HS-5 (cell line): Measurements from ENCODE around the gene CHAF1A.

ENCODE experiments used
- DNase-seq: peaks from one replicate; pipeline ENCODE4 v3.0.0-alpha.2; 2012; ENCODE audit warnings: low read depth

CHAF1A gene

GRCh38 chr19:4380254-4380727 lies 22.1 kb upstream of the CHAF1A start:
- no peak for DNase-seq

DNA sequence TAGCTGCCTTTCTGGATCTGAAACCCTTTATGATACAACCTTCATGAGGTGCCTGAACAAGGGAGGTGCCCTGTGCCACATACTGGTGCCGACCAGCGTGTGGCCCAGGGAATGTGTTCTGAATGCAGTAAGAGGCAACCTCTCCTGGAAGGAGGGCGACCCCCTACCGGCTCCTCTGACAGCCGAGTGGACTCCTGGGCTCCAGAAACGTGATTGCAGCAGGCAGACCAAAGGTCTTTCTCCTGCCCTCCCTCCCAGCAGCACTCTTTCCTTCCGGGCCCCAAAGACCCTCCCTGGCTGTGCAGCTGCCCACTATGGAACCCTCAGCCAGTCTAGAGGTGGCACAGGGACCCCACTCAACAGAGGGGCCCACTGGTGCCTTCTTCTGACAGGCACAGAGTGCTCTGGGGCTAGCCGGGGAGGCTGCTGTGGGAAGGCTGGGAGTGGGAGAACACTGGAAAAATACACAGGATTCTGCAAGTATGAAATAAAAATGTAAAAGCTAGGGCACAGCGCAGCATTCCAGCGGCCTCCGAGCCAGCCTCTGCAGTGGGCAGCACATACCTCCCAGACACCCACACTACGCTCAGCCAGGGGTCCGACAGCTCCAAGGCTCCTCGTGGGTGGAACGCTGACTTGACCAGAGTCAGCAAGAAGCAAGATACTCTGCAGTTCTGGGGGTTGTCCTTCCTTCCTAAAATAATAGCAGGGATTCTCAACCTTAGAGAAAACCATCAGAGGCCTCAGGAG lies 17.0 kb upstream of the CHAF1A start:
- no peak for DNase-seq

DNA sequence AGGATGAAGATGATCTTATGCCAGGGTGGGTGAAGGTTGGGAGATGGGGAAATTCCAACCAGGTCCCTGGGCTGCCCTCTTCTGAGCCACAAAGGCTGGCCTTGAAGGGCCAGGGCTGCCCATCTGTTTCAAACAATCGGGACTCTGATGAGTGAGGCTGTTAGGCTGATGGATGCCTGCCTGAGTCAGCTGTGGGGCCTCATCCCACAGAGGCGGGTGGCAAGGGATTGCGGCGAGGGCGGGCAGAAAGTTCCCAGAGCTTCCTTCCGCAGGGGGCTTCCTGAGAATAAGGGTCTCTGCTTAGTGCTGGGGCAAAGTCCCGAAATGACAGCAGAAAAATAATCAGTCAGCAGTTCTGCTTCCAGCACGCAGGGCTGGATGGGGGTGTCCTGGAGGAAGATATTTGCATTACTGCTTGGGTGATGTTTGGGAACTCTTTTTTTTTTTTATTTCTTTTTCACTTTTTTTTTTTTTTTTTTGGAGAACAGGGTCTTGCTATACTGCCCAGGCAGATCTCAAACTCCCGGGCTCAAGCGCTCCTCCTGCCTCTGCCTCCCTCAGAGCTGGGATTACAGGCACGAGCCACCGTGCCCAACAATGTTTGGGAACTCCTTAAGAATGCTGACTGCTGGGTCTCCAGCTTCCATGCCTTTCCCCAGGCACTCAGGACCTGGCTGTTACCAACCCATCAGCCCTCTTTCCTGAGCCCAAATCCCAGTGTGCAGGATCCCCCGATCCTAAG lies 16.2 kb upstream of the CHAF1A start:
- no peak for DNase-seq

GRCh38 chr19:4388337-4389063 lies 13.9 kb upstream of the CHAF1A start:
- no peak for DNase-seq

- DNase-seq = no peak
Measured at GRCh38 chr19:4389064-4389375, 13.4 kb upstream of the CHAF1A start.

GRCh38 chr19:4389511-4390016 lies 12.9 kb upstream of the CHAF1A start:
- DNase-seq = no peak

- DNase-seq = no peak
Measured at GRCh38 chr19:4390017-4390566, 12.3 kb upstream of the CHAF1A start.

DNA sequence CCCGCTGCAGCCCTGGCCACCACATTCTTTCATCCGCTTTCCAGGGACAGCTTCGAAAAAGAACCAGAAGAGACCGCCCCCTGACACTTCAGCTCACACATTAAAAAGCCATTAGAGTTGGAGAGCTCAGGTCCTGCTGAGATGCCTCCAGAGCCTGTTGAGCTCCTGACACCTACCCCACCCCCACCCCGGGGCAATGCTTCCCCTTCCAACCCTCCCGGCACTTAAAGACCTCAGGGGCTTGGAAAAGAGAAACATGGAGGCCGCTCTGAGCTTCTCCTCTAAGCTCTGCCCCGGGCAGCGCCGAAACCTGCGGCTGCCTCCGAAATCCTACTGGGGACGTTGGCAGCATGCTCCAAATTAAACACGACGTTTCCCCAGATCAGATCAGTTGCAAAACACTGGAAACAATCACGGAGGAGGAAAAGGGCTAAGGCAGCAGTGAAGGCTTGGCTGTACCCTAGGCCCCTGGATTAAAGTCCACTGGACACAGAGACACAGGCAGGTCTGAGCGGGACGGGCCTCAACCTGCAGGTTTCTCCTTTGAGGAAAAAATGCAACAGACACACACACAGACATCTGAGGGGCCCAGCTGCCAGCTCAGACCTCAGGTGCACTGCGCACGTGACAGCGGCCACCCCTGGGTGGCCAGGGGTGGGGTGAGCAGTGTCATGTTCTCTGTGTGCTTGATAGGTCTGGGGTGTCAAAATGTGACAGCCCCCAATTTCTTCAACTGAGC lies 11.7 kb upstream of the CHAF1A start:
- no peak for DNase-seq

DNA sequence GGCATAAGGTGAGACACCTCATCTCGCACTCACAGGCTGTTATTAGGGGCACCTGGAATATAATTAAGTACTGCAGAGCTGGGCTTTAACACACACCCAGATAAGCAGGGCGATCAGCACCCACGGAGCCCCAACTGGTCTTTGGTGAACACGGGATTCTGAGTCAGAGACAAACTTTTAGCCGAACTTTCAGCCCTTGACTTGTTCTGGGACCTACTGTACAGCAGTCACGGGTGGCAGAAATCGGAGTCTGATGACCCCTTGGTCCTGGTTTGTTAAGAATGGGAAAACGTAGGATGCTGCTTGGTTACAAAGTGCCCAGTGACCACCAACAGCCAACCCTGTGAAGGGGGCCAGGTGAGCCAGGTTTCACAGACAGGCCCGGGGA lies 11.1 kb upstream of the CHAF1A start:
- no peak for DNase-seq

DNA sequence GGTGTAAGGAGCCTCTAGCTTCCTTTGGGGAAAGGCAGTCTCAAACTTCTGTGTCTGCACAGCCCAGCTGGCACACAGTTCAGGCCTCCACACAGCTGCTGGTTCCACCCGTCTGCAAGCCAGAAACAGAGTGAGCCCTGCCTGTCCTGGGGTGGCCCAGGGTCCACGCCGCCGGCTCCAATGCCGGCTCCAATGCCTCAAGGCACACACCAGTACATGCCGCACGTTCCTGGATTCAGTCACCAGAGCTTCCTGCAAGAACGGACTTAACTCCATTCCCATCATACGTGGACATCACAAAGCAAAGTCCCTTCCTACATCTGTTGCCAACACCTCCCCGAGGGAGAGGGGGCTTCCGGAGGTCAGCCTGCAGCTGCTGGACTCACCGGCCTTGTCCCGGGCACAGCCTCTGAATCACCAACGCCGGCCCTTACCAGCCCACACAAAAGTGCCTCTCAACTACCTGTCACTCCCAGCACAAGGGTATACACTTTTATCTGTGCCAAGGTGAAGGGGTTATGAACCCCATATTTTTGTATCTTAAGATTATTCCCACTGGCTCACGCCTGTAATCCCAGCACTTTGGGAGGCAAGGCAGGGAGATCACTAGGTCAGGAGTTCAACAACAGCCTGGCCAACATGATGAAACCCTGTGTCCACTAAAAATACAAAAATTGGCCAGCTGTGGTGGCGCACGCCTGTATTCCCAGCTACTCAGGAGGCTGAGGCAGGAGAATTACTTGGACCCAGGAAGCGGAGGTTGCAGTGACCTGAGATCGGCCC lies 10.5 kb upstream of the CHAF1A start:
- DNase-seq = no peak

DNA sequence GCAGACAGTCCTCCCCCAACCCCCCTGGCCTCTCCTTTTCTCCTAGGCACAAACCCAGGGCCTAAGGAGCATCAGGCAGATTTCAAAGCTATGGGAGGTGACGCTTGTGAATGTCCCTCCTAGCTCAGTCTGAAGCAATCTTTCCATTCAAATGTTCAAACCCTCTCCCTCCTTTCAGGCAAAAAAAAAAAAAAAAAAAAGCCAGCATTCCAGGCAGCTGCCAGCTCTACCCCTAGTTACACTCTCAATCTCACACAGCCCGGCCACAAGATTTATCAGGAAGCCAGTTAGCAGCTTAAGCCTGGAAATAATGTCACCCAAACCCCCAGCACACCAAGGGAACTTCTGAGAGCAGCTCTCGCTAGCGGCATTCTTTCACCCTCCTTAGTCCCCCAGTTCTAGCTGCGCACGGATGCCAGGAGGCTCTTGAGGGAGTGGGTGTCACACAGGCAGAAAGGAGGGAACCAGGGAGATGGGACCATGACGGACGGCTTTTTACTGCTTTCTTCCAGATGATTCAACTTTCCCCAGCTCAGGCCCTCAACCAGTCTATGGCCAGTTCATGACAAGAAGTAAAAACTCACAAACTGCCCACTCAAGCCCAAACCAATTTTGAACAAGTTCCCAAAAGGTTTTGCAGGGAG lies 8.4 kb upstream of the CHAF1A start:
- DNase-seq = no peak

DNA sequence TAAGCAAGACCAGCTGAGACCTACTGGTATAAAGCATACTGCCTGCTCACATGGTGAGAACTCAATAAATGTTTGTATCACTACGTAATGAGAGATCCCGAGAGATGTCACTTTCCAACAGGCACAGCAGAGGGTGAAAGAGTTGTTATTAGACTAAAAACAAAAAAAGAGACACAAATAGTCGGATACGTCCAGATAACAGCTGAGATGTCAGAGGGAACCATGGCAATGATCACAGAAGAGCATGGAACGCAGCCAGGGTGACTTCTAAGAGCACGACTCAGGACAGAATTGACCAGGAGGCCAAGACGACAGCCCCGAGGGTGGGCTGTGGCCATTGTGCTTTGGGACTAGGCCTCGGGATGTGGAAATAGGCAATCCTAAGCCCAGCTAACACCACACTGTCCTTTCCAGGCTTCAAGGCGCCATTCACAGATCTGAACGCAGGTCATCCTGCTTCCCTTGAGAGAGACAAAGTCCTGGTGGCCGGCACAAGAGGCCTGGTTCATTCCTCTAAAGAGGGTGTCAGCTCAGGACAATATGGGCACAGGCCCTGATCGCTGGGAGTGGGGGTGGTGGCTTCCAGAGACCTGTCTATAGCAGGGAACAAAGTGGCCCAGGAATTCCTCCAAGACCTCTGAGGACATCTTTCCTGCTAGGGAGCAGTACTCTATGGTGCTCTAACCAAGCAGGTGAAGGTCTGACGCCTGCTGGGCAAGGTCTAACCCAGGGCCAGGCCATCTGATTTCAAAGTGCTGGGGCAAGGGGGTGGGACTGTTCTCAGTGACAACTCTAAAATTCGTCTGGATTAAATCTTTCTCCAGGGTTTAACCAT lies 5.3 kb upstream of the CHAF1A start:
- no peak for DNase-seq

GRCh38 chr19:4399812-4400134 lies 2.7 kb upstream of the CHAF1A start:
- DNase-seq = no peak

DNA sequence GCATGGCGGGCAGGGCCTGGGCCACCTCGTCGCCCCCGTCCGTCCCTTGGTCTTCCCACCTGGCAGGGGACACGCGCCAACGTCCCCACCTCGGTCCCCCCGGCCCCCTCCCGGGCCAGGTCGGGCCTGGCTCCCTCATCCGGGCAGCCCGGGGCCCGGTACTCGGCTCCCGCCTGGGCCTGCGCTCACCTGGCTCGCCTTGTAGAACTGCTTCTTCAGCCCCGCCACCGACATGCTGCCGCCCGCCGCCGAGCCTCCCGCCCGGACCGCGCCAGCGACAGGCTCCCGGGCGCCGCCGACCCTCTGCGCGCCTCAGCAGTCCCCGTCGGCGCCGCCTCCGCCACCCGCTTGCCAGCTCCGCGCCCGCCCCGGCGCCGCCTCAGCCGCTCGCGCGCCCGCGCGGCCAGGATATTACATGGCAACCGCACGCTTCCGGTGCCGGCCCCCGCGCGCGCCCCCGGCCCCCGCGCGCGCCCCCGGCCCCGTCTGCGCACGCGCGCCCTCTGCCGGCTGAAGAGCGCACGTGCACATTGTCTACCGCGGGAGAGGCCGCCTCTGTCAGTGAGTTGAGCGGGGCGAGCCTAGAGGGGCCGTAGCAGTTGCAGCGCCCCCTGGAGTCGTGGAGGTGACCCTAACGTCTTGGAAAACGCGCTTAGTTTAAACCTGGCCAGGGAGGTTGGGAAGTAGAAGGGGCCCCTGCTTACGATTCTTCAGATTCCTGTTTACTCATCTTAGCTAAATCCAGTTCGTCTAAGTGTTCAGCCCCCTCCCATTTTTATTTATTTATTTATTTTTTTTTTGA lies 2.1 kb upstream of the CHAF1A start, which contains the start of gene SH3GL1:
TSS of gene SH3GL1 (minus strand) at position 413 of the 802 bp plus-strand sequence. CDS start at position 234, 179 bp downstream.
- peak; percentile 69 for DNase-seq

DNA sequence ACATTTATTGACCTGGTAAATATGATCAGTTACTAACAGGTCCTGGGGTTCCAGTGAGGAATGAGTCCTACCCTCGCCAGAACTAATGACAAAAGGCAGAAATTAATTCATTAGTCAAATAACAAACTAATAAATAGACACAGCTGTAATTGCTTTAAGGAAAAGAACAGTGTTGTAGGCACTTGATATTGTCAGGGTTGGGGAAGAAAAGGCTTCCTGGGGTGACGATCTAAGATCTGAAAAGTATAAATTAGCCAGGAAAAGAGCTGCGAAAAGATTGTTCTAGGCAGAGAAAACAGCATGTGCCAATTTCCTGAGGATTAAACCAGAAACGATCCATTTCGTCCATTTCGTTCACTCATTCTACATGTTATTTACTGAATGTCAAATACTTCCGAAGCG lies 670 bp upstream of the CHAF1A start:
- DNase-seq = no peak

- no peak for DNase-seq
Measured at GRCh38 chr19:4403005-4403761, 743 bp downstream of the CHAF1A start.

- DNase-seq = no peak
Measured at GRCh38 chr19:4405977-4406376, 3.5 kb downstream of the CHAF1A start.

DNA sequence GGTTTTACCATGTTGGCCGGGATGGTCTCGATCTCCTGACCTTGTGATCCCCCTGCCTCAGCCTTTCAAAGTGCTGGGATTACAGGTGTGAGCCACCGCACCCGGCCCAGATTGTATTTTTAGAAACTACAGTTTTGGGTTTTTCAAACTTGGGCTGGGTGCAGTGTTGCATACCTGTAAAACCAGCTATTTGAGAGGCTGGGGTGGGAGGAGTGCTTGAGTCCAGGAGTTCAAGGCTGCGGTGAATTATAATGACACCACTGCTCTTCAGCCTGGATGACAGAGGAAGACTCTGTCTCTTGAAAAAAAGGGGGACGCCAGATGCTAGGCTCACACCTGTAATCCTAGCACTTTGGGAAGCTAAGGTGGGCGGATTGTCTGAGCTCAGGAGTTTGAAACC lies 4.2 kb downstream of the CHAF1A start:
- no peak for DNase-seq
